Measurements from ENCODE around the gene SAMHD1.
A peak's percentile ranks its signal among the peaks of the same experiment; 100 is the strongest.
"Not testable (repeated sequence)": the region's sequence is repeated elsewhere in the genome, so short reads cannot be mapped to it uniquely, and the experiment has no call there.

The SAMHD1 gene

GRCh38 chr20:36849333-36850065 lies 102.0 kb downstream of the SAMHD1 start:
- H3K27me3 ChIP-seq (replicated peaks; ENCODE audit: control insufficient read depth, insufficient read depth, low read length), result no peaks in the 10 kb centered on the region
- no peak overlapping the region for H3K9ac ChIP-seq (ENCODE audit: low read length)
- H3K4me1 ChIP-seq (ENCODE audit: control insufficient read depth, insufficient read depth, low read length), result peaks cover 62% of the 10 kb centered on the region
- no peak for DNase-seq (ENCODE audit: low read depth)
- H3K36me3 ChIP-seq (ENCODE audit: control insufficient read depth, insufficient read depth, low read length, severe bottlenecking), result no peaks in the 10 kb centered on the region
- no peaks in the 10 kb centered on the region for H3K9me3 ChIP-seq (ENCODE audit: control insufficient read depth, low read length)
- H3K4me3 ChIP-seq (ENCODE audit: low read length), result no peak overlapping the region

- DNase-seq (ENCODE audit: low read depth), result no peak
- no peaks in the 10 kb centered on the region for H3K36me3 ChIP-seq (ENCODE audit: control insufficient read depth, insufficient read depth, low read length, severe bottlenecking)
- H3K4me3 ChIP-seq (ENCODE audit: low read length), result peak overlapping the region; percentile 25
- peaks cover 56% of the 10 kb centered on the region for H3K4me1 ChIP-seq (ENCODE audit: control insufficient read depth, insufficient read depth, low read length)
- no peaks in the 10 kb centered on the region for H3K9me3 ChIP-seq (ENCODE audit: control insufficient read depth, low read length)
- H3K27me3 ChIP-seq (replicated peaks; ENCODE audit: control insufficient read depth, insufficient read depth, low read length), result no peaks in the 10 kb centered on the region
- H3K9ac ChIP-seq (ENCODE audit: low read length), result peak overlapping the region; percentile 60
These were observed 102.8 kb downstream of the SAMHD1 start for GRCh38 chr20:36848677-36849076.

- Histone ChIP-seq H3K36me3 (ENCODE audit: control insufficient read depth, insufficient read depth, low read length, severe bottlenecking) (no peaks in the 10 kb centered on the region), H3K9me3 (ENCODE audit: control insufficient read depth, low read length) (no peaks in the 10 kb centered on the region), H3K4me1 (ENCODE audit: control insufficient read depth, insufficient read depth, low read length) (peaks cover 60% of the 10 kb centered on the region), H3K4me3 (ENCODE audit: low read length) (peak overlapping the region; percentile 25), H3K27me3 (replicated peaks; ENCODE audit: control insufficient read depth, insufficient read depth, low read length) (no peaks in the 10 kb centered on the region), H3K9ac (ENCODE audit: low read length) (peak overlapping the region; percentile 60)
- peak; percentile 69 for DNase-seq (ENCODE audit: low read depth)
These were observed 103.3 kb downstream of the SAMHD1 start for GRCh38 chr20:36848078-36848660.

GRCh38 chr20:36847710-36848040 lies 103.8 kb downstream of the SAMHD1 start:
- peaks cover 65% of the 10 kb centered on the region for H3K4me1 ChIP-seq (ENCODE audit: control insufficient read depth, insufficient read depth, low read length)
- H3K9me3 ChIP-seq (ENCODE audit: control insufficient read depth, low read length), result no peaks in the 10 kb centered on the region
- H3K4me3 ChIP-seq (ENCODE audit: low read length), result peak overlapping the region; percentile 25
- DNase-seq (ENCODE audit: low read depth), result peak; percentile 15
- H3K27me3 ChIP-seq (replicated peaks; ENCODE audit: control insufficient read depth, insufficient read depth, low read length), result no peaks in the 10 kb centered on the region
- no peaks in the 10 kb centered on the region for H3K36me3 ChIP-seq (ENCODE audit: control insufficient read depth, insufficient read depth, low read length, severe bottlenecking)
- peak overlapping the region; percentile 56 for H3K9ac ChIP-seq (ENCODE audit: low read length)

GRCh38 chr20:36847009-36847709 lies 104.3 kb downstream of the SAMHD1 start:
- DNase-seq (ENCODE audit: low read depth), result no peak
- H3K9ac ChIP-seq (ENCODE audit: low read length), result peak overlapping the region; percentile 56
- H3K27me3 ChIP-seq (replicated peaks; ENCODE audit: control insufficient read depth, insufficient read depth, low read length), result no peaks in the 10 kb centered on the region
- H3K9me3 ChIP-seq (ENCODE audit: control insufficient read depth, low read length), result no peaks in the 10 kb centered on the region
- no peaks in the 10 kb centered on the region for H3K36me3 ChIP-seq (ENCODE audit: control insufficient read depth, insufficient read depth, low read length, severe bottlenecking)
- H3K4me3 ChIP-seq (ENCODE audit: low read length), result peak overlapping the region; percentile 55
- H3K4me1 ChIP-seq (ENCODE audit: control insufficient read depth, insufficient read depth, low read length), result peaks cover 60% of the 10 kb centered on the region

- Histone ChIP-seq H3K4me1 (ENCODE audit: control insufficient read depth, insufficient read depth, low read length) (peaks cover 56% of the 10 kb centered on the region), H3K9me3 (ENCODE audit: control insufficient read depth, low read length) (no peaks in the 10 kb centered on the region), H3K36me3 (ENCODE audit: control insufficient read depth, insufficient read depth, low read length, severe bottlenecking) (no peaks in the 10 kb centered on the region), H3K9ac (ENCODE audit: low read length) (peak overlapping the region; percentile 58), H3K27me3 (replicated peaks; ENCODE audit: control insufficient read depth, insufficient read depth, low read length) (no peaks in the 10 kb centered on the region), H3K4me3 (ENCODE audit: low read length) (no peak overlapping the region)
- no peak for DNase-seq (ENCODE audit: low read depth)
These were observed 106.1 kb downstream of the SAMHD1 start for GRCh38 chr20:36845288-36845971.

- H3K9ac ChIP-seq (ENCODE audit: low read length); H3K4me3 ChIP-seq (ENCODE audit: low read length); H3K27me3 ChIP-seq (replicated peaks; ENCODE audit: control insufficient read depth, insufficient read depth, low read length); H3K36me3 ChIP-seq (ENCODE audit: control insufficient read depth, insufficient read depth, low read length, severe bottlenecking); DNase-seq (ENCODE audit: low read depth); H3K9me3 ChIP-seq (ENCODE audit: control insufficient read depth, low read length): not testable (repeated sequence)
- H3K4me1 ChIP-seq (ENCODE audit: control insufficient read depth, insufficient read depth, low read length), result peaks cover 22% of the 10 kb centered on the region
These were observed 110.5 kb downstream of the SAMHD1 start for GRCh38 chr20:36841030-36841429.

All from adipocyte (in vitro differentiated cells).